Lower leg skin (tissue), 3 donors: ENCODE measurements around the gene SRCIN1.

Experiments used
- POLR2A ChIP-seq, 2 donors: fragments of 450-650 bp; IDR thresholded peaks; one replicate each; pipeline ENCODE4 v1.6.1; 2016 to 2017; ENCODE audit warnings: antibody characterized with exemption in 2 of 2, mild to moderate bottlenecking in 1 of 2, moderate library complexity in 1 of 2
- TF ChIP-seq, protein P1 (sequence below), 3 donors: fragments of 450-650 bp; IDR thresholded peaks; one replicate each; pipeline ENCODE4 v1.5.1; 2016; ENCODE audit warnings: antibody characterized with exemption in 3 of 3, mild to moderate bottlenecking in 3 of 3, moderate library complexity in 2 of 3

DNA sequence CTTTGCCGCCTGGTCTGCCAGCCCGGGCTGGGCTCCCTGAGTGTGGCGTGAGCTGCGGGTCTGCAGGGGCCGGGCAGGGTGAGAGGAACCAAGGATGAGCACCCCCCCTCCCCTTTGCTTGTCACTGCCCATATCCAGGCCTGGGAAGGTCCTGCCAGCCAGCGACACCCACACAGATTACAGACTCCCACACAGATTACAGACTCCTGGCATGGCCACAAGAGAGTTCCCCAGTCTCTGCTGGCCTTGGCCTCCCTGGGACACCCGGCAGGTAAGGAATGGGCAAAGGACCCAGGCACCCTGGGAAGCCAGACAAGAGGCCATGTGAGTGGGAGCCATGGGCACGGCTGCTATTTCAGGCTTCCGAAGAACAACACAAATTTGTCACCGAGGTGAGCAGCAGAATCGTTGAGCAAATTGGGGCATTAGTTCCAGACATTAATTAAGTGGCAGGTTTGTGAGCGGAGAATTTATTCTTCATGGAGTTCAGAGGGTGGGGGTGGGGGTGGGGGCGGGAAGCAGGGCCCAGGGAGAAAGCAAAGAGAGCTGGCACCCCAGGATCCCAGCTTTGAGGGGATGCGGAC, 41.4 kb downstream of the SRCIN1 start:
- TF ChIP-seq, protein P1, sequence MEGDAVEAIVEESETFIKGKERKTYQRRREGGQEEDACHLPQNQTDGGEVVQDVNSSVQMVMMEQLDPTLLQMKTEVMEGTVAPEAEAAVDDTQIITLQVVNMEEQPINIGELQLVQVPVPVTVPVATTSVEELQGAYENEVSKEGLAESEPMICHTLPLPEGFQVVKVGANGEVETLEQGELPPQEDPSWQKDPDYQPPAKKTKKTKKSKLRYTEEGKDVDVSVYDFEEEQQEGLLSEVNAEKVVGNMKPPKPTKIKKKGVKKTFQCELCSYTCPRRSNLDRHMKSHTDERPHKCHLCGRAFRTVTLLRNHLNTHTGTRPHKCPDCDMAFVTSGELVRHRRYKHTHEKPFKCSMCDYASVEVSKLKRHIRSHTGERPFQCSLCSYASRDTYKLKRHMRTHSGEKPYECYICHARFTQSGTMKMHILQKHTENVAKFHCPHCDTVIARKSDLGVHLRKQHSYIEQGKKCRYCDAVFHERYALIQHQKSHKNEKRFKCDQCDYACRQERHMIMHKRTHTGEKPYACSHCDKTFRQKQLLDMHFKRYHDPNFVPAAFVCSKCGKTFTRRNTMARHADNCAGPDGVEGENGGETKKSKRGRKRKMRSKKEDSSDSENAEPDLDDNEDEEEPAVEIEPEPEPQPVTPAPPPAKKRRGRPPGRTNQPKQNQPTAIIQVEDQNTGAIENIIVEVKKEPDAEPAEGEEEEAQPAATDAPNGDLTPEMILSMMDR (IDR thresholded peaks at IDR 0.05) = no peak
- no peak for TF ChIP-seq POLR2A (IDR thresholded peaks at IDR 0.05)
